HepG2 (cell line): ENCODE measurements around the gene TREH. TPM values are rescaled to one million over a fixed set of nuclear protein-coding genes. Genes with fewer than 3 reads are reported as not detected.

Experiments used
- AFF4 ChIP-seq: sonication (generic); formaldehyde crosslinking; IDR thresholded peaks from 2 replicates; pipeline ENCODE4 v1.4.0; 2020; ENCODE audit warnings: missing genetic modification reagents
- CEBPG ChIP-seq: IDR thresholded peaks from 2 replicates; pipeline ENCODE4 v1.6.1; 2016
- FOSL2 ChIP-seq: sonication (generic); formaldehyde crosslinking; IDR thresholded peaks from 2 replicates; pipeline ENCODE4 v1.4.0; 2020; ENCODE audit warnings: missing genetic modification reagents
- HES4 ChIP-seq: sonication (generic); formaldehyde crosslinking; IDR thresholded peaks from 2 replicates; pipeline ENCODE4 v1.9.0; 2021; ENCODE audit warnings: mild to moderate bottlenecking, missing genetic modification reagents, borderline replicate concordance
- HIC2 ChIP-seq: sonication (generic); formaldehyde crosslinking; IDR thresholded peaks from 2 replicates; pipeline ENCODE4 v1.9.0; 2022; ENCODE audit warnings: low read depth, missing genetic modification reagents
- MYNN ChIP-seq: sonication (generic); formaldehyde crosslinking; IDR thresholded peaks from 2 replicates; pipeline ENCODE4 v1.4.0; 2020; ENCODE audit warnings: mild to moderate bottlenecking, low read depth, missing genetic modification reagents
- PITX1 ChIP-seq: sonication (generic); formaldehyde crosslinking; IDR thresholded peaks from 2 replicates; pipeline ENCODE4 v1.5.1; 2020; ENCODE audit warnings: mild to moderate bottlenecking, missing genetic modification reagents
- SMYD3 ChIP-seq: sonication (generic); formaldehyde crosslinking; IDR thresholded peaks from 2 replicates; pipeline ENCODE4 v1.8.1; 2023; ENCODE audit warnings: mild to moderate bottlenecking, missing genetic modification reagents
- TGIF2 ChIP-seq: IDR thresholded peaks from 2 replicates; pipeline ENCODE4 v1.6.1; 2016; ENCODE audit warnings: control low read depth, missing compliant biosample characterization
- ZBTB25 ChIP-seq: IDR thresholded peaks from 2 replicates; pipeline ENCODE4 v1.6.1; 2018; ENCODE audit warnings: missing genetic modification reagents
- ZBTB7A ChIP-seq: sonication (generic); formaldehyde crosslinking; IDR thresholded peaks from 2 replicates; pipeline ENCODE4 v1.8.0; 2022; ENCODE audit warnings: mild to moderate bottlenecking, missing genetic modification reagents
- ZNF256 ChIP-seq: sonication (generic); formaldehyde crosslinking; conservative IDR thresholded peaks from 2 replicates; pipeline ENCODE4 v1.4.0; 2020; ENCODE audit warnings: missing genetic modification reagents
- ZNF530 ChIP-seq: sonication (generic); formaldehyde crosslinking; IDR thresholded peaks from 2 replicates; pipeline ENCODE4 v1.5.0; 2020; ENCODE audit warnings: low read depth, mild to moderate bottlenecking, missing genetic modification reagents
- ZNF550 ChIP-seq: sonication (generic); formaldehyde crosslinking; IDR thresholded peaks from 2 replicates; pipeline ENCODE4 v1.4.0; 2020; ENCODE audit warnings: mild to moderate bottlenecking, missing genetic modification reagents, borderline replicate concordance
- ZNF670 ChIP-seq: sonication (generic); formaldehyde crosslinking; IDR thresholded peaks from 2 replicates; pipeline ENCODE4 v1.8.0; 2022; ENCODE audit warnings: mild to moderate bottlenecking, missing genetic modification reagents, borderline replicate concordance
- ZNF788 ChIP-seq: sonication (generic); formaldehyde crosslinking; IDR thresholded peaks from 2 replicates; pipeline ENCODE4 v1.5.0; 2020; ENCODE audit warnings: mild to moderate bottlenecking, missing genetic modification reagents, borderline replicate concordance
- ZNF800 ChIP-seq: sonication (generic); formaldehyde crosslinking; IDR thresholded peaks from 2 replicates; pipeline ENCODE4 v1.4.0; 2020; ENCODE audit warnings: missing genetic modification reagents
- ZSCAN12 ChIP-seq: sonication (generic); formaldehyde crosslinking; IDR thresholded peaks from 2 replicates; pipeline ENCODE4 v1.9.0; 2021; ENCODE audit warnings: mild to moderate bottlenecking, missing genetic modification reagents
- polyA plus RNA-seq, 8 experiments: library from polyadenylated mRNA; depleted of rRNA in 3 of 8; stranded (reverse) in 7 of 8; unstranded in 1 of 8; fragments of >200 nt; fragmentation: Illumina TruSeq in 4 of 8; extraction: Trizol in 4 of 8; gene quantifications; 2 replicates each; pipeline versions ENCODE4 v1.2.1 to v1.2.3, GENCODE V29; 2011 to 2016; ENCODE audit warnings: low read depth in 4 of 8, missing spikeins in 1 of 8, mixed read lengths in 1 of 8; ENCODE audit not compliant: insufficient read depth in 1 of 8
- total RNA-seq, 5 experiments: library from RNA; depleted of rRNA; stranded (reverse); fragments of >200 nt; fragmentation: Illumina TruSeq; extraction: Trizol; gene quantifications; 2 replicates each; pipeline ENCODE4 v1.2.3, GENCODE V29; 2016; ENCODE audit warnings: low read depth in 1 of 5
- TF ChIP-seq, protein P1 (sequence below): sonication (generic); formaldehyde crosslinking; IDR thresholded peaks from 2 replicates; pipeline ENCODE4 v1.9.0; 2021; ENCODE audit warnings: missing genetic modification reagents, borderline replicate concordance

TREH gene
- total and polyA plus RNA-seq, 2 of the 13 experiments (the other 11 are each of a cell fraction or from before 2014, with no cell fraction given): 0.53 to 0.86 TPM

GRCh38 chr11:118659314-118659952 is 20.0 kb downstream of the TREH start (continued):
- TF ChIP-seq HES4 (CRISPR knock-in tag): no peak; the same call in 1 of the 2 replicates
- TF ChIP-seq ZBTB25 (CRISPR knock-in tag): 0 out of 2 replicates have a peak, but pooled peaks have one; percentile 27
- TF ChIP-seq ZBTB7A (CRISPR knock-in tag): no peak
- no peak for TF ChIP-seq TGIF2 (CRISPR knock-in tag)
- no peak for TF ChIP-seq HIC2 (CRISPR knock-in tag)
- TF ChIP-seq ZNF788: no peak
- 0 out of 2 replicates have a peak, but pooled peaks have one; percentile 37 for TF ChIP-seq FOSL2
- TF ChIP-seq, protein P1, sequence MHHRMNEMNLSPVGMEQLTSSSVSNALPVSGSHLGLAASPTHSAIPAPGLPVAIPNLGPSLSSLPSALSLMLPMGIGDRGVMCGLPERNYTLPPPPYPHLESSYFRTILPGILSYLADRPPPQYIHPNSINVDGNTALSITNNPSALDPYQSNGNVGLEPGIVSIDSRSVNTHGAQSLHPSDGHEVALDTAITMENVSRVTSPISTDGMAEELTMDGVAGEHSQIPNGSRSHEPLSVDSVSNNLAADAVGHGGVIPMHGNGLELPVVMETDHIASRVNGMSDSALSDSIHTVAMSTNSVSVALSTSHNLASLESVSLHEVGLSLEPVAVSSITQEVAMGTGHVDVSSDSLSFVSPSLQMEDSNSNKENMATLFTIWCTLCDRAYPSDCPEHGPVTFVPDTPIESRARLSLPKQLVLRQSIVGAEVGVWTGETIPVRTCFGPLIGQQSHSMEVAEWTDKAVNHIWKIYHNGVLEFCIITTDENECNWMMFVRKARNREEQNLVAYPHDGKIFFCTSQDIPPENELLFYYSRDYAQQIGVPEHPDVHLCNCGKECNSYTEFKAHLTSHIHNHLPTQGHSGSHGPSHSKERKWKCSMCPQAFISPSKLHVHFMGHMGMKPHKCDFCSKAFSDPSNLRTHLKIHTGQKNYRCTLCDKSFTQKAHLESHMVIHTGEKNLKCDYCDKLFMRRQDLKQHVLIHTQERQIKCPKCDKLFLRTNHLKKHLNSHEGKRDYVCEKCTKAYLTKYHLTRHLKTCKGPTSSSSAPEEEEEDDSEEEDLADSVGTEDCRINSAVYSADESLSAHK (CRISPR knock-in tag): no peak
- no peak for TF ChIP-seq ZSCAN12 (CRISPR knock-in tag)
- TF ChIP-seq ZNF256 (CRISPR knock-in tag): no peak
- TF ChIP-seq AFF4 (CRISPR knock-in tag): no peak
- TF ChIP-seq ZNF550 (CRISPR knock-in tag): no peak
- TF ChIP-seq ZNF530: no peak
- TF ChIP-seq PITX1 (CRISPR knock-in tag): peak; percentile 38; the same call in 1 of the 2 replicates
- TF ChIP-seq SMYD3 (CRISPR knock-in tag): 0 out of 2 replicates have a peak, but pooled peaks have one; percentile 24
- TF ChIP-seq CEBPG (CRISPR knock-in tag): no peak
- no peak for TF ChIP-seq ZNF800 (CRISPR knock-in tag)
- no peak for TF ChIP-seq ZNF670 (CRISPR knock-in tag)
- TF ChIP-seq MYNN: no peak; the same call in 1 of the 2 replicates
